ENCODE data around the gene ZNF598.
A peak's percentile ranks its signal among the peaks of the same experiment; 100 is the strongest.

ZNF598 gene

GRCh38 chr16:1975432-1976215 lies 34.0 kb downstream of the ZNF598 start:
- H3K4me3 ChIP-seq (ENCODE audit: low read length): no peak overlapping the region
- TF ChIP-seq EZH2phosphoT487 (IDR thresholded peaks at IDR 0.05; ENCODE audit: borderline replicate concordance, low read length): no peak
- TF ChIP-seq, protein P1, sequence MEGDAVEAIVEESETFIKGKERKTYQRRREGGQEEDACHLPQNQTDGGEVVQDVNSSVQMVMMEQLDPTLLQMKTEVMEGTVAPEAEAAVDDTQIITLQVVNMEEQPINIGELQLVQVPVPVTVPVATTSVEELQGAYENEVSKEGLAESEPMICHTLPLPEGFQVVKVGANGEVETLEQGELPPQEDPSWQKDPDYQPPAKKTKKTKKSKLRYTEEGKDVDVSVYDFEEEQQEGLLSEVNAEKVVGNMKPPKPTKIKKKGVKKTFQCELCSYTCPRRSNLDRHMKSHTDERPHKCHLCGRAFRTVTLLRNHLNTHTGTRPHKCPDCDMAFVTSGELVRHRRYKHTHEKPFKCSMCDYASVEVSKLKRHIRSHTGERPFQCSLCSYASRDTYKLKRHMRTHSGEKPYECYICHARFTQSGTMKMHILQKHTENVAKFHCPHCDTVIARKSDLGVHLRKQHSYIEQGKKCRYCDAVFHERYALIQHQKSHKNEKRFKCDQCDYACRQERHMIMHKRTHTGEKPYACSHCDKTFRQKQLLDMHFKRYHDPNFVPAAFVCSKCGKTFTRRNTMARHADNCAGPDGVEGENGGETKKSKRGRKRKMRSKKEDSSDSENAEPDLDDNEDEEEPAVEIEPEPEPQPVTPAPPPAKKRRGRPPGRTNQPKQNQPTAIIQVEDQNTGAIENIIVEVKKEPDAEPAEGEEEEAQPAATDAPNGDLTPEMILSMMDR (IDR thresholded peaks at IDR 0.05; ENCODE audit: low read depth, low read length, poor library complexity, severe bottlenecking): no peak
- no peaks in the 10 kb centered on the region for H3F3A ChIP-seq (ENCODE audit: control insufficient read depth, insufficient read depth)
- H3K27ac ChIP-seq (ENCODE audit: low read depth, low read length): no peak overlapping the region
- no peak overlapping the region for H3K4me2 ChIP-seq (ENCODE audit: low read length)
- no peaks in the 10 kb centered on the region for H3K9me3 ChIP-seq (ENCODE audit: control insufficient read depth, insufficient read depth, low read length)
- no peaks in the 10 kb centered on the region for H3K9me2 ChIP-seq (replicated peaks; ENCODE audit: control insufficient read depth, low read length)
- H3K27me3 ChIP-seq (ENCODE audit: control insufficient read depth, low read length): peaks cover 7% of the 10 kb centered on the region
- no peaks in the 10 kb centered on the region for H4K20me1 ChIP-seq (ENCODE audit: control insufficient read depth, insufficient read depth, low read depth, low read length)
- H3K79me2 ChIP-seq (ENCODE audit: control insufficient read depth, low read length): peaks cover 39% of the 10 kb centered on the region
- H3K36me3 ChIP-seq (ENCODE audit: control insufficient read depth, low read length): peaks cover 60% of the 10 kb centered on the region
- peaks cover 22% of the 10 kb centered on the region for H3K4me1 ChIP-seq (ENCODE audit: control insufficient read depth, low read length)

GRCh38 chr16:1974157-1975070 lies 35.2 kb downstream of the ZNF598 start:
- 0 out of 2 replicates have a peak, but pooled peaks cover 1% of the 10 kb centered on the region for H3K27me3 ChIP-seq (ENCODE audit: control insufficient read depth, low read length)
- H3K9me3 ChIP-seq (ENCODE audit: control insufficient read depth, insufficient read depth, low read length): no peaks in the 10 kb centered on the region
- H3K27ac ChIP-seq (ENCODE audit: low read depth, low read length): no peak overlapping the region
- H3K36me3 ChIP-seq (ENCODE audit: control insufficient read depth, low read length): peaks cover 60% of the 10 kb centered on the region
- H3K4me2 ChIP-seq (ENCODE audit: low read length): no peak overlapping the region
- no peak overlapping the region for H3K4me3 ChIP-seq (ENCODE audit: low read length)
- H3F3A ChIP-seq (ENCODE audit: control insufficient read depth, insufficient read depth): peaks cover 5% of the 10 kb centered on the region
- no peaks in the 10 kb centered on the region for H3K9me2 ChIP-seq (replicated peaks; ENCODE audit: control insufficient read depth, low read length)
- TF ChIP-seq, protein P1 (IDR thresholded peaks at IDR 0.05; ENCODE audit: low read depth, low read length, poor library complexity, severe bottlenecking): no peak
- TF ChIP-seq EZH2phosphoT487 (IDR thresholded peaks at IDR 0.05; ENCODE audit: borderline replicate concordance, low read length): no peak
- H3K79me2 ChIP-seq (ENCODE audit: control insufficient read depth, low read length): peaks cover 39% of the 10 kb centered on the region
- no peaks in the 10 kb centered on the region for H4K20me1 ChIP-seq (ENCODE audit: control insufficient read depth, insufficient read depth, low read depth, low read length)
- H3K4me1 ChIP-seq (ENCODE audit: control insufficient read depth, low read length): peaks cover 26% of the 10 kb centered on the region

DNA sequence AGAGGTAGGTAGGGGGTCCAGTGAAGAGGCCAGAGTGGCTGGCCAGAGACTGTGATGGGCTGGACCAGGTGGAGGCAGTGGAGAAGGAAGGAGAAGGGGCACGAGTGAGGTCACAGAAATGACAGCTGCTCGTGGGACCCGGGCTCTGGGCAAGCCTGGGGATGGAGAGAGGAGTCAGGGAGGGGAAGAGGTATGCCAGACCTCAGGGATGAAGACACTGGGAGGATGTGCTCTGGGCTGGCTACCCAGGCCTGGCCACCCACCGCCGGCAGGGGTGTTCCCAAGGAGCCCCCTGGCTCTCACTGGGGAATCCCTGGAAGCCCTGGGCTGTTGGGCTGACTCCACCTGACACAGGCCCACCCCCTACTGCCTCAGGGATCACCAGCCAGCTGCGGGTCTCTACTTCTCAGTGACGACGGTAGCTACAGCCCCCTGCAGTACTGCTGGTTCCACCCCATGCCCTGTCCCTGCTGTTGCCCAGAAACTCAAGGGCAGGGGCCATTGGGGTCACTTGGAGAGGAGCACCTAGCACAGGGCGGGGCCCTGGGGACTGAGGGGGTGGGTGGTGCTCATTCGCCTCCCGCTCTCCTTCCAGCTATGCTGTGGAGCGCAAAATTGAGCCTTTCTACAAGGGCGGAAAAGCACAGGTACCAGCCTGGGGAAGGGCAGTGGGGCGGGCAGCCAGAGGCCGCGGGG lies 36.0 kb downstream of the ZNF598 start:
- H3K27ac ChIP-seq (ENCODE audit: low read depth, low read length): no peak overlapping the region
- TF ChIP-seq, protein P1 (IDR thresholded peaks at IDR 0.05; ENCODE audit: low read depth, low read length, poor library complexity, severe bottlenecking): no peak
- no peak for TF ChIP-seq EZH2phosphoT487 (IDR thresholded peaks at IDR 0.05; ENCODE audit: borderline replicate concordance, low read length)
- H3F3A ChIP-seq (ENCODE audit: control insufficient read depth, insufficient read depth): peaks cover 5% of the 10 kb centered on the region
- peaks cover 26% of the 10 kb centered on the region for H3K4me1 ChIP-seq (ENCODE audit: control insufficient read depth, low read length)
- H4K20me1 ChIP-seq (ENCODE audit: control insufficient read depth, insufficient read depth, low read depth, low read length): no peaks in the 10 kb centered on the region
- no peaks in the 10 kb centered on the region for H3K9me2 ChIP-seq (replicated peaks; ENCODE audit: control insufficient read depth, low read length)
- H3K4me2 ChIP-seq (ENCODE audit: low read length): peak overlapping the region; percentile 97; the same call in 1 of the 2 replicates
- H3K27me3 ChIP-seq (ENCODE audit: control insufficient read depth, low read length): no peaks in the 10 kb centered on the region
- H3K79me2 ChIP-seq (ENCODE audit: control insufficient read depth, low read length): peaks cover 39% of the 10 kb centered on the region
- no peak overlapping the region; the same call in 1 of the 2 replicates for H3K4me3 ChIP-seq (ENCODE audit: low read length)
- no peaks in the 10 kb centered on the region for H3K9me3 ChIP-seq (ENCODE audit: control insufficient read depth, insufficient read depth, low read length)
- H3K36me3 ChIP-seq (ENCODE audit: control insufficient read depth, low read length): peaks cover 59% of the 10 kb centered on the region
